Measurements from ENCODE around the gene C19orf25.

DNA sequence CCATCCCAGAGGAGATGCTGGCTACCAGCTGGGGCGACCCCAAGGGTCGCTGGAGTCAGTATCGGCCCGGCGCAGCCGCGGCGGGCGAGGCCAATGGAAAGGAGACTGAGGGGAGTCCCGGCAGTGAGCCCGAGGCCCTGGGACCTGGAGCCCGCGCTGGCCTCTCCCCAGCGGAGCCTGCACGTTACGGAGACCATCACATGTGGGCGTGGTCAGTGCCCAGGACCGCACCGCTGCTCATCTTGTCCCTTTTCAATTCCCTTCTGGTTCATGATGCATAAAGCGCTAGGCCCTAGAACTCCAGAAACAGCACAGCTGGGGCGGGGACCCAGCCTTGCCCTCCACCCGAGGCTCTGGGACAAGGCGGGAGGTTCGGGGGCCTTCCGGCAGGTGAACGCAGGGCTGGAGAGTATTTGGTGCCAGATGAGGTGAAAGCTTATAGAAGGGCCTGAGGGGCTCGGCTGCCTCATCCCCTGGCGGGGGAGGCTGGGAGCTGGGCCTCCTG is 8.0 kb downstream of the C19orf25 start:
- TF ChIP-seq KLF10 (CRISPR knock-in tag; IDR thresholded peaks at IDR 0.05), result no peak
- no peak for TF ChIP-seq DMBX1 (CRISPR knock-in tag; IDR thresholded peaks at IDR 0.05; ENCODE audit: borderline replicate concordance)
- TF ChIP-seq, protein P1, sequence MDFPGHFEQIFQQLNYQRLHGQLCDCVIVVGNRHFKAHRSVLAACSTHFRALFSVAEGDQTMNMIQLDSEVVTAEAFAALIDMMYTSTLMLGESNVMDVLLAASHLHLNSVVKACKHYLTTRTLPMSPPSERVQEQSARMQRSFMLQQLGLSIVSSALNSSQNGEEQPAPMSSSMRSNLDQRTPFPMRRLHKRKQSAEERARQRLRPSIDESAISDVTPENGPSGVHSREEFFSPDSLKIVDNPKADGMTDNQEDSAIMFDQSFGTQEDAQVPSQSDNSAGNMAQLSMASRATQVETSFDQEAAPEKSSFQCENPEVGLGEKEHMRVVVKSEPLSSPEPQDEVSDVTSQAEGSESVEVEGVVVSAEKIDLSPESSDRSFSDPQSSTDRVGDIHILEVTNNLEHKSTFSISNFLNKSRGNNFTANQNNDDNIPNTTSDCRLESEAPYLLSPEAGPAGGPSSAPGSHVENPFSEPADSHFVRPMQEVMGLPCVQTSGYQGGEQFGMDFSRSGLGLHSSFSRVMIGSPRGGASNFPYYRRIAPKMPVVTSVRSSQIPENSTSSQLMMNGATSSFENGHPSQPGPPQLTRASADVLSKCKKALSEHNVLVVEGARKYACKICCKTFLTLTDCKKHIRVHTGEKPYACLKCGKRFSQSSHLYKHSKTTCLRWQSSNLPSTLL (IDR thresholded peaks at IDR 0.05), result no peak
- no peak for TF ChIP-seq POLR2AphosphoS5 (IDR thresholded peaks at IDR 0.05; ENCODE audit: control insufficient read depth, insufficient read depth, low read depth, low read length)
- TF ChIP-seq SAFB2 (IDR thresholded peaks at IDR 0.05; ENCODE audit: borderline replicate concordance, low read depth, low read length, severe bottlenecking), result no peak
- TF ChIP-seq SP1 (CRISPR knock-in tag; IDR thresholded peaks at IDR 0.05), result no peak
- TF ChIP-seq, protein P2, sequence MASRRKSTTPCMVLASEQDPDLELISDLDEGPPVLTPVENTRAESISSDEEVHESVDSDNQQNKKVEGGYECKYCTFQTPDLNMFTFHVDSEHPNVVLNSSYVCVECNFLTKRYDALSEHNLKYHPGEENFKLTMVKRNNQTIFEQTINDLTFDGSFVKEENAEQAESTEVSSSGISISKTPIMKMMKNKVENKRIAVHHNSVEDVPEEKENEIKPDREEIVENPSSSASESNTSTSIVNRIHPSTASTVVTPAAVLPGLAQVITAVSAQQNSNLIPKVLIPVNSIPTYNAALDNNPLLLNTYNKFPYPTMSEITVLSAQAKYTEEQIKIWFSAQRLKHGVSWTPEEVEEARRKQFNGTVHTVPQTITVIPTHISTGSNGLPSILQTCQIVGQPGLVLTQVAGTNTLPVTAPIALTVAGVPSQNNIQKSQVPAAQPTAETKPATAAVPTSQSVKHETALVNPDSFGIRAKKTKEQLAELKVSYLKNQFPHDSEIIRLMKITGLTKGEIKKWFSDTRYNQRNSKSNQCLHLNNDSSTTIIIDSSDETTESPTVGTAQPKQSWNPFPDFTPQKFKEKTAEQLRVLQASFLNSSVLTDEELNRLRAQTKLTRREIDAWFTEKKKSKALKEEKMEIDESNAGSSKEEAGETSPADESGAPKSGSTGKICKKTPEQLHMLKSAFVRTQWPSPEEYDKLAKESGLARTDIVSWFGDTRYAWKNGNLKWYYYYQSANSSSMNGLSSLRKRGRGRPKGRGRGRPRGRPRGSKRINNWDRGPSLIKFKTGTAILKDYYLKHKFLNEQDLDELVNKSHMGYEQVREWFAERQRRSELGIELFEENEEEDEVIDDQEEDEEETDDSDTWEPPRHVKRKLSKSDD (conservative IDR thresholded peaks at IDR 0.05; ENCODE audit: low read length), result no peak
- TF ChIP-seq FOXK1 (CRISPR knock-in tag; IDR thresholded peaks at IDR 0.05; ENCODE audit: borderline replicate concordance), result no peak
- TF ChIP-seq ZNF184 (CRISPR knock-in tag; IDR thresholded peaks at IDR 0.05), result no peak
- TF ChIP-seq CSDE1 (IDR thresholded peaks at IDR 0.05), result no peak
- TF ChIP-seq, protein P3, sequence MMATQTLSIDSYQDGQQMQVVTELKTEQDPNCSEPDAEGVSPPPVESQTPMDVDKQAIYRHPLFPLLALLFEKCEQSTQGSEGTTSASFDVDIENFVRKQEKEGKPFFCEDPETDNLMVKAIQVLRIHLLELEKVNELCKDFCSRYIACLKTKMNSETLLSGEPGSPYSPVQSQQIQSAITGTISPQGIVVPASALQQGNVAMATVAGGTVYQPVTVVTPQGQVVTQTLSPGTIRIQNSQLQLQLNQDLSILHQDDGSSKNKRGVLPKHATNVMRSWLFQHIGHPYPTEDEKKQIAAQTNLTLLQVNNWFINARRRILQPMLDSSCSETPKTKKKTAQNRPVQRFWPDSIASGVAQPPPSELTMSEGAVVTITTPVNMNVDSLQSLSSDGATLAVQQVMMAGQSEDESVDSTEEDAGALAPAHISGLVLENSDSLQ (IDR thresholded peaks at IDR 0.05), result no peak

All from K562 (cell line).